ENCODE results near the gene FLT4. TPM values are rescaled to one million over a fixed set of nuclear protein-coding genes. Genes with fewer than 3 reads are reported as not detected.

FLT4 gene
- polyA plus RNA-seq, 3 donors, result not detected

- no peak for TF ChIP-seq CTCF (IDR thresholded peaks at IDR 0.05)
Observed at GRCh38 chr5:180642779-180643178, 6.6 kb downstream of the FLT4 start.

GRCh38 chr5:180642181-180642775 is 7.1 kb downstream of the FLT4 start:
- intact Hi-C loops (cut with micrococcal nuclease), result no loop called here
- Mint-ChIP-seq H3K27me3 (ENCODE audit: low read depth in 3 of 3) (peaks cover 17 to 23% (median 22%) of the 10 kb centered on the region in 3 donors), H3K9me3 (no peaks in the 10 kb centered on the region), H3K27ac (no peak overlapping the region), H3K4me3 (no peak overlapping the region), H3K4me1 (no peaks in the 10 kb centered on the region), H3K36me3 (no peaks in the 10 kb centered on the region)
- no peak for TF ChIP-seq CTCF (IDR thresholded peaks at IDR 0.05)
- H3K4me3 ChIP-seq (replicated peaks in 1 of 3; ENCODE audit: low read depth in 2 of 3, low read length in 3 of 3), result no peak overlapping the region
- no peaks in the 10 kb centered on the region for H3K9me3 ChIP-seq (replicated peaks in 1 of 2; ENCODE audit: control insufficient read depth in 1 of 2, insufficient read depth in 1 of 2, low read length in 2 of 2)
- no peak overlapping the region for H2AFZ ChIP-seq (ENCODE audit: insufficient read depth, low read depth, low read length, poor library complexity, severe bottlenecking)
- no peaks in the 10 kb centered on the region for H3K4me1 ChIP-seq (ENCODE audit: control insufficient read depth in 1 of 2, insufficient read depth in 2 of 2, low read length in 2 of 2)
- 100% methylated on average over 3 of the region's 16 CpGs for WGBS (ENCODE audit: insufficient coverage)
- no peak overlapping the region for H3K9ac ChIP-seq (ENCODE audit: insufficient read depth, low read length, poor library complexity, severe bottlenecking)
- no peaks in the 10 kb centered on the region for H3K36me3 ChIP-seq (replicated peaks in 1 of 2; ENCODE audit: control insufficient read depth in 1 of 2, insufficient read depth in 2 of 2, low read length in 2 of 2)
- no peaks in the 10 kb centered on the region for H3K79me2 ChIP-seq (ENCODE audit: insufficient read depth, low read length)
- no peak overlapping the region for H3K27ac ChIP-seq (ENCODE audit: low read depth in 1 of 2, low read length in 2 of 2)
- no peak for DNase-seq
- H3K4me2 ChIP-seq (replicated peaks; ENCODE audit: extremely low read depth, low read length, poor library complexity, severe bottlenecking), result no peak overlapping the region
- H3K27me3 ChIP-seq (ENCODE audit: control insufficient read depth in 2 of 2, insufficient read depth in 2 of 2, low read length in 2 of 2), result peaks cover 0 to 9% of the 10 kb centered on the region in 2 donors
- H4K20me1 ChIP-seq (ENCODE audit: insufficient read depth, low read length), result no peaks in the 10 kb centered on the region

More at GRCh38 chr5:180642779-180643178, 6.6 kb downstream of the FLT4 start:
- Histone ChIP-seq H4K20me1 (ENCODE audit: insufficient read depth, low read length) (no peaks in the 10 kb centered on the region), H3K27me3 (ENCODE audit: control insufficient read depth in 2 of 2, insufficient read depth in 2 of 2, low read length in 2 of 2) (peaks cover 0 to 14% of the 10 kb centered on the region in 2 donors), H3K4me2 (replicated peaks; ENCODE audit: extremely low read depth, low read length, poor library complexity, severe bottlenecking) (no peak overlapping the region), H2AFZ (ENCODE audit: insufficient read depth, low read depth, low read length, poor library complexity, severe bottlenecking) (no peak overlapping the region), H3K9ac (ENCODE audit: insufficient read depth, low read length, poor library complexity, severe bottlenecking) (no peak overlapping the region), H3K4me3 (replicated peaks in 1 of 3; ENCODE audit: low read depth in 2 of 3, low read length in 3 of 3) (no peak overlapping the region), H3K9me3 (replicated peaks in 1 of 2; ENCODE audit: control insufficient read depth in 1 of 2, insufficient read depth in 1 of 2, low read length in 2 of 2) (no peaks in the 10 kb centered on the region), H3K4me1 (ENCODE audit: control insufficient read depth in 1 of 2, insufficient read depth in 2 of 2, low read length in 2 of 2) (no peaks in the 10 kb centered on the region), H3K79me2 (ENCODE audit: insufficient read depth, low read length) (no peaks in the 10 kb centered on the region), H3K36me3 (replicated peaks in 1 of 2; ENCODE audit: control insufficient read depth in 1 of 2, insufficient read depth in 2 of 2, low read length in 2 of 2) (no peaks in the 10 kb centered on the region), H3K27ac (ENCODE audit: low read depth in 1 of 2, low read length in 2 of 2) (no peak overlapping the region)
- Mint-ChIP-seq H3K4me1 (no peaks in the 10 kb centered on the region), H3K36me3 (no peaks in the 10 kb centered on the region), H3K4me3 (no peak overlapping the region), H3K27me3 (ENCODE audit: low read depth in 3 of 3) (peaks cover 22 to 26% (median 25%) of the 10 kb centered on the region in 3 donors), H3K9me3 (peaks cover 0 to 1% (median 0%) of the 10 kb centered on the region in 7 donors), H3K27ac (no peak overlapping the region)
- intact Hi-C loops (cut with micrococcal nuclease), result no loop called here
- 96% methylated on average over 4 of the region's 9 CpGs for WGBS (ENCODE audit: insufficient coverage)
- DNase-seq, result no peak

Measured in CD14-positive monocyte (primary cell).